CD14-positive monocyte (primary cell): ENCODE data around the gene TTC28. TPM values are rescaled to one million over a fixed set of nuclear protein-coding genes. Genes with fewer than 3 reads are reported as not detected.

Experiments used
- DNase-seq, 3 donors: peaks; one replicate each; pipeline ENCODE4 v3.0.0-alpha.2; 2011 to 2022
- H2AFZ ChIP-seq: 2 replicates; pipeline ENCODE4 v1.6.0; 2012; ENCODE audit warnings: mild to moderate bottlenecking, low read depth, low read length, inconsistent platforms; ENCODE audit not compliant: insufficient read depth, poor library complexity, severe bottlenecking
- H3K27ac ChIP-seq, 2 donors: 1 replicate in 1 of 2; 2 replicates in 1 of 2; pipeline ENCODE4 v1.5.1; 2012 to 2013; ENCODE audit warnings: low read length in 2 of 2, control low read depth in 1 of 2, inconsistent platforms in 1 of 2, low read depth in 1 of 2, mild to moderate bottlenecking in 1 of 2
- H3K27me3 ChIP-seq, 2 donors: one replicate each; pipeline versions ENCODE4 v1.6.0 to v1.6.1; 2011 to 2013; ENCODE audit warnings: low read length in 2 of 2; ENCODE audit not compliant: control insufficient read depth in 2 of 2, insufficient read depth in 2 of 2
- H3K36me3 ChIP-seq, 2 donors: replicated peaks in 1 of 2; 1 replicate in 1 of 2; 2 replicates in 1 of 2; pipeline versions ENCODE4 v1.5.1 to v1.6.1; 2012 to 2013; ENCODE audit warnings: low read length in 2 of 2, control low read depth in 1 of 2, inconsistent platforms in 1 of 2, mild to moderate bottlenecking in 1 of 2; ENCODE audit not compliant: insufficient read depth in 2 of 2, control insufficient read depth in 1 of 2
- H3K4me1 ChIP-seq, 2 donors: 1 replicate in 1 of 2; 2 replicates in 1 of 2; pipeline versions ENCODE4 v1.5.1 to v1.6.1; 2012 to 2013; ENCODE audit warnings: low read length in 2 of 2, control low read depth in 1 of 2, inconsistent platforms in 1 of 2, mild to moderate bottlenecking in 1 of 2, moderate library complexity in 1 of 2; ENCODE audit not compliant: insufficient read depth in 2 of 2, control insufficient read depth in 1 of 2
- H3K4me2 ChIP-seq: replicated peaks from 2 replicates; pipeline ENCODE3; 2012; ENCODE audit warnings: low read length, moderate library complexity, mild to moderate bottlenecking; ENCODE audit not compliant: poor library complexity, severe bottlenecking; ENCODE audit errors: extremely low read depth
- H3K4me3 ChIP-seq, 3 experiments: fragments of 200-600 bp in 1 of 3; sonication (generic) in 1 of 3; replicated peaks in 1 of 3; 1 replicate in 2 of 3; 2 replicates in 1 of 3; pipeline ENCODE4 v1.5.1; 2011 to 2013; ENCODE audit warnings: low read length in 3 of 3, mild to moderate bottlenecking in 3 of 3, control low read depth in 2 of 3, low read depth in 2 of 3, inconsistent platforms in 1 of 3, moderate library complexity in 1 of 3
- H3K79me2 ChIP-seq: 2 replicates; pipeline ENCODE4 v1.6.0; 2012; ENCODE audit warnings: mild to moderate bottlenecking, control low read depth, inconsistent platforms, low read length, moderate library complexity; ENCODE audit not compliant: insufficient read depth
- H3K9ac ChIP-seq: 2 replicates; pipeline ENCODE4 v1.6.0; 2017; ENCODE audit warnings: low read length, mild to moderate bottlenecking; ENCODE audit not compliant: insufficient read depth, poor library complexity, severe bottlenecking
- H3K9me3 ChIP-seq, 2 donors: replicated peaks in 1 of 2; 1 replicate in 1 of 2; 2 replicates in 1 of 2; pipeline versions ENCODE4 v1.5.1 to v1.6.1; 2012 to 2013; ENCODE audit warnings: low read length in 2 of 2, control low read depth in 1 of 2; ENCODE audit not compliant: control insufficient read depth in 1 of 2, insufficient read depth in 1 of 2
- H4K20me1 ChIP-seq: 2 replicates; pipeline ENCODE4 v1.6.0; 2012; ENCODE audit warnings: mild to moderate bottlenecking, low read length, control low read depth, moderate library complexity; ENCODE audit not compliant: insufficient read depth
- H3K27ac Mint-ChIP-seq, 7 donors: one replicate each; pipeline ENCODE4 v1.8.0; 2020; ENCODE audit warnings: mild to moderate bottlenecking in 7 of 7, mixed read lengths in 7 of 7, moderate library complexity in 6 of 7, inconsistent platforms in 2 of 7
- H3K27me3 Mint-ChIP-seq, 3 donors: one replicate each; pipeline ENCODE4 v1.8.0; 2021 to 2022; ENCODE audit warnings: low read depth in 3 of 3, mild to moderate bottlenecking in 3 of 3, mixed read lengths in 3 of 3, moderate library complexity in 3 of 3, inconsistent platforms in 1 of 3
- H3K36me3 Mint-ChIP-seq, 2 donors: one replicate each; pipeline ENCODE4 v1.8.0; 2020; ENCODE audit warnings: mixed read lengths in 2 of 2, inconsistent platforms in 1 of 2, mild to moderate bottlenecking in 1 of 2
- H3K4me1 Mint-ChIP-seq: one replicate; pipeline ENCODE4 v1.8.0; 2020; ENCODE audit warnings: mild to moderate bottlenecking, mixed read lengths
- H3K4me3 Mint-ChIP-seq, 2 donors: one replicate each; pipeline ENCODE4 v1.8.0; 2020; ENCODE audit warnings: mild to moderate bottlenecking in 2 of 2, mixed read lengths in 2 of 2, moderate library complexity in 1 of 2
- H3K9me3 Mint-ChIP-seq, 7 donors: one replicate each; pipeline ENCODE4 v1.8.0; 2020 to 2022; ENCODE audit warnings: mixed read lengths in 7 of 7, mild to moderate bottlenecking in 6 of 7, moderate library complexity in 6 of 7, inconsistent platforms in 2 of 7
- WGBS: methylation state at CpG from one replicate; pipeline ENCODE4 v1.1.5; 2013; ENCODE audit warnings: missing lambda C conversion rate; ENCODE audit not compliant: insufficient coverage; 5-methylcytosine and 5-hydroxymethylcytosine counted together
- intact Hi-C, 2 donors: fragments of 100-400 bp; cut with micrococcal nuclease; formaldehyde crosslinking; loops; one replicate each; pipeline versions ENCODE4 v1.15.0 to v1.15.1; 2023
- polyA plus RNA-seq, 3 donors: library from polyadenylated mRNA; depleted of rRNA in 1 of 3; unstranded in 2 of 3; stranded (reverse) in 1 of 3; fragments of 300-500 nt in 2 of 3; fragments of >200 nt in 1 of 3; fragmentation: Illumina TruSeq in 2 of 3; gene quantifications; 1 replicate in 2 of 3; 2 replicates in 1 of 3; pipeline ENCODE4 v1.2.3, GENCODE V29; 2012 to 2021
- TF ChIP-seq, protein P1 (sequence below): fragments of 200-600 bp; IDR thresholded peaks from one replicate; pipeline ENCODE4 v1.8.0; 2022; ENCODE audit warnings: antibody characterized with exemption, mild to moderate bottlenecking

The TTC28 gene
- polyA plus RNA-seq, 3 donors = 0.24 to 0.61 TPM; not detected in 1

DNA sequence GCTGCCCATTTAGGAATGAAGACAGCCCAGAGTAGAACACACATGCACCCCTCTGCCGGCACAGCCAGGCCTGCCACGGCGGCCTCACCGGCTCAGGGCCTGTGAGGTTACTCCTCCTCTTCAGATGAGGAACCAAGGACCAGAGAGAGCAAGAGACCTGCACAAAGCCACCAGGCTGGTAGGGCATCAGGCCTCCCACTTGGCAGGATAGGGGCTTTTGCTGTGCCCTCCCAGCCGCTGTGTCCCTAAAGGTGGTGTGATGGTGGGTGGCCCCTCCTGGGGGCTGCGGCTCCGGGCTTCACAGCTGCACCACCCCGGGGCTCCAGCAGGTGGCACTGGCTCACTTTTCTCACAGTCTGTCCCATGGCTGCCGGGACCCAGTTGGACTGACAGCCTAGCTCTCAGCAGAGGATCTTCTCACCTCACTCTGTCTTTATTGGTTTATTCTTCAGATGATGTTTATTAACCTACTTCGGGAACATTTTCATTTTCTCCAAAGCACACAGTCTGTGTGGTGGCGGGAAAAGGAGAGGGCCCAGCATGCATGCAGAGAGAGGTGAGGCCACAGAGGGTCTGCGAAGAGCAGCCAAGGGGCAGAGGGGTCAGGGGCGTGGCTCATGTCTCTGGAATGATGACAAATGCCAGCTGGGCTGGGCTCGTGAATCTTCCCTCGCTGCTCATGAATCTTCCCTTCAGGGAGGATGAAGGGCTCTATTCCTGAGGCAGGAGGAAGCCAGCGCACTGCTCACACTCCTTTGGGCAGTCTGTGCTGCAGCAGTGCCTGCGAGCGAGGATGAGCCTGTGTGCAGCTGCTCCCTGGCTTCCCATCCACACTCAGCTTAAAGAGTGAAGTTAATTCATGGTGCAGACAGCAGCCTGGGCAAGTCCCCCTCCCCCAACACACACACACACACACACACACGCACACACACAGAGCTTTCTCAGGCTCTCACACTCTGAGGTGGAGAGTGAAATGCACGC is 659.5 kb downstream of the TTC28 start:
- no peaks in the 10 kb centered on the region for H3K79me2 ChIP-seq
- peak overlapping the region in 1 of 7 donors; percentile 50 for H3K27ac Mint-ChIP-seq

GRCh38 chr22:28019360-28019759 is 660.3 kb downstream of the TTC28 start:
- H4K20me1 ChIP-seq = no peaks in the 10 kb centered on the region
- 90% methylated on average over 2 of the region's 8 CpGs for WGBS
- H3K36me3 ChIP-seq = no peaks in the 10 kb centered on the region
- no peaks in the 10 kb centered on the region for H3K4me1 ChIP-seq
- H3K9ac ChIP-seq = no peak overlapping the region
- TF ChIP-seq, protein P1, sequence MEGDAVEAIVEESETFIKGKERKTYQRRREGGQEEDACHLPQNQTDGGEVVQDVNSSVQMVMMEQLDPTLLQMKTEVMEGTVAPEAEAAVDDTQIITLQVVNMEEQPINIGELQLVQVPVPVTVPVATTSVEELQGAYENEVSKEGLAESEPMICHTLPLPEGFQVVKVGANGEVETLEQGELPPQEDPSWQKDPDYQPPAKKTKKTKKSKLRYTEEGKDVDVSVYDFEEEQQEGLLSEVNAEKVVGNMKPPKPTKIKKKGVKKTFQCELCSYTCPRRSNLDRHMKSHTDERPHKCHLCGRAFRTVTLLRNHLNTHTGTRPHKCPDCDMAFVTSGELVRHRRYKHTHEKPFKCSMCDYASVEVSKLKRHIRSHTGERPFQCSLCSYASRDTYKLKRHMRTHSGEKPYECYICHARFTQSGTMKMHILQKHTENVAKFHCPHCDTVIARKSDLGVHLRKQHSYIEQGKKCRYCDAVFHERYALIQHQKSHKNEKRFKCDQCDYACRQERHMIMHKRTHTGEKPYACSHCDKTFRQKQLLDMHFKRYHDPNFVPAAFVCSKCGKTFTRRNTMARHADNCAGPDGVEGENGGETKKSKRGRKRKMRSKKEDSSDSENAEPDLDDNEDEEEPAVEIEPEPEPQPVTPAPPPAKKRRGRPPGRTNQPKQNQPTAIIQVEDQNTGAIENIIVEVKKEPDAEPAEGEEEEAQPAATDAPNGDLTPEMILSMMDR = no peak
- no peaks in the 10 kb centered on the region for H3K36me3 Mint-ChIP-seq
- H3K9me3 ChIP-seq = no peaks in the 10 kb centered on the region
- intact Hi-C loops = no loop called here
- DNase-seq = no peak
- peaks cover 0 to 3% (median 2%) of the 10 kb centered on the region in 3 donors for H3K27me3 Mint-ChIP-seq
- H3K9me3 Mint-ChIP-seq = no peaks in the 10 kb centered on the region
- H3K4me1 Mint-ChIP-seq = peaks cover 5% of the 10 kb centered on the region
- H2AFZ ChIP-seq = no peak overlapping the region
- no peaks in the 10 kb centered on the region for H3K79me2 ChIP-seq
- no peaks in the 10 kb centered on the region for H3K27me3 ChIP-seq
- H3K4me3 ChIP-seq = no peak overlapping the region
- no peak overlapping the region for H3K4me3 Mint-ChIP-seq
- no peak overlapping the region for H3K4me2 ChIP-seq
- H3K27ac Mint-ChIP-seq = no peak overlapping the region
- H3K27ac ChIP-seq = no peak overlapping the region

More for the DNA sequence above, 659.5 kb downstream of the TTC28 start:
- H3K36me3 Mint-ChIP-seq = no peaks in the 10 kb centered on the region
- WGBS = 89% methylated on average over 12 of the region's 20 CpGs
- no peak overlapping the region for H3K4me2 ChIP-seq
- no peak overlapping the region for H3K27ac ChIP-seq
- H4K20me1 ChIP-seq = no peaks in the 10 kb centered on the region
- H3K4me3 ChIP-seq = no peak overlapping the region
- intact Hi-C loops = loop anchor here (5.0 to 10.0 kb wide), 2 partner anchors 572 to 575 kb away; no protein-coding TSS in a partner anchor
- H3K4me1 Mint-ChIP-seq = no peaks in the 10 kb centered on the region
- no peaks in the 10 kb centered on the region for H3K27me3 ChIP-seq
- H3K4me1 ChIP-seq = no peaks in the 10 kb centered on the region
- H3K36me3 ChIP-seq = no peaks in the 10 kb centered on the region
- no peaks in the 10 kb centered on the region for H3K9me3 Mint-ChIP-seq
- H3K9me3 ChIP-seq = no peaks in the 10 kb centered on the region
- H3K9ac ChIP-seq = no peak overlapping the region
- TF ChIP-seq, protein P1 = peak; percentile 96
- H2AFZ ChIP-seq = peak overlapping the region; percentile 13
- no peak overlapping the region for H3K4me3 Mint-ChIP-seq
- H3K27me3 Mint-ChIP-seq = peaks cover 0 to 3% (median 2%) of the 10 kb centered on the region in 3 donors
- peak; percentile 9 to 44 (median 31) for DNase-seq
